GM08714 (cell line): ENCODE measurements around the gene SLC17A6.

Experiments used
- H3K4me3 ChIP-seq: fragments of 200-500 bp; sonication (Bioruptor generic); 2 replicates; pipeline ENCODE4 v1.5.1; 2014; ENCODE audit warnings: mild to moderate bottlenecking, low read length, inconsistent platforms
- ZNF274 ChIP-seq: IDR thresholded peaks from 2 replicates; pipeline ENCODE4 v1.6.1; 2012; ENCODE audit warnings: mild to moderate bottlenecking, low read depth, low read length

The SLC17A6 gene

DNA sequence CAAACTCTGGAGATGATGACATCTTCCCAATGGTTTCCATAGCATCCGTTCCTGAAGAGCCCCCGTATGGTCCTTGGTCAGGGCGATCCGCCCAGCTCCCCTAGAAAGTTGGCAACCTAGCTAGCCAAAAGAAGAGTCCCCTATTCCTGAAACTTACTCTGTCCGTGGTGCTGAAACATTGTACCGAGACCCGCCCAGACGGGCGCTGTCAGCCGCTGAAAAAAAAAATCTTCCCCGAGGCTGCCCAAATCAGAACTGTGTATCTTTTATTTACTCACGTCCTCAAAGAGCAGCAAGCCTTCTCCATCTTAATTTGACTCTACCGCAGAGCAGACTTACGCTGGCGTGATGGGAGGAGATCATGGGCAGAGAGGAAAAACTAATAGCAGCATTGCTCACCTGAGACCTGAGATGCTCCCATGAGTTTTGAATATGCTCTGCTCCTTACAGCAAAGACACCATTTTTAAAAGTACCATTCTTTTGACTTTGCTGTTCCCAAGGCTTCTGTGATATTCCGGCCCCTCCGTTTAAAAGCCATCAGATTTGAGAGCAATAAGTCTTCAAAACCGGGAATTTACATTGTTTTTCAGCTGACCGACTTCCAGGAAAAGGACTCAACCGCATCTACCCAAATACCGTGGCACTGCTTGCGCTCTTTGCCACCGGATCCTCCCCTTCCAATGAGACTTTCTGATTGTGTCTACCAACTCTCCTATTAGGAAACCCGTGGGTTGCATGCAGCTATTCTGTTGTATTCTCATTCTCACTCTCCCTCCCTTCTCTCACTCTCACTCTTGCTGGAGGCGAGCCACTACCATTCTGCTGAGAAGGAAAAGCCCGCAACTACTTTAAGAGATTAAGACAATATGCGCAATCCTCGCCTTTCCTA lies at the start of gene SLC17A6:
TSS of gene SLC17A6 (plus strand) at position 786 of the 890 bp plus-strand sequence. CDS start 153 bp downstream, outside the sequence.
- H3K4me3 ChIP-seq = no peak within 1 kb of the TSS
- TF ChIP-seq ZNF274 = no peak

GRCh38 chr11:22302368-22302767 lies 35.8 kb upstream of the SLC17A6 start:
- no peak for TF ChIP-seq ZNF274
- H3K4me3 ChIP-seq = no peak overlapping the region

DNA sequence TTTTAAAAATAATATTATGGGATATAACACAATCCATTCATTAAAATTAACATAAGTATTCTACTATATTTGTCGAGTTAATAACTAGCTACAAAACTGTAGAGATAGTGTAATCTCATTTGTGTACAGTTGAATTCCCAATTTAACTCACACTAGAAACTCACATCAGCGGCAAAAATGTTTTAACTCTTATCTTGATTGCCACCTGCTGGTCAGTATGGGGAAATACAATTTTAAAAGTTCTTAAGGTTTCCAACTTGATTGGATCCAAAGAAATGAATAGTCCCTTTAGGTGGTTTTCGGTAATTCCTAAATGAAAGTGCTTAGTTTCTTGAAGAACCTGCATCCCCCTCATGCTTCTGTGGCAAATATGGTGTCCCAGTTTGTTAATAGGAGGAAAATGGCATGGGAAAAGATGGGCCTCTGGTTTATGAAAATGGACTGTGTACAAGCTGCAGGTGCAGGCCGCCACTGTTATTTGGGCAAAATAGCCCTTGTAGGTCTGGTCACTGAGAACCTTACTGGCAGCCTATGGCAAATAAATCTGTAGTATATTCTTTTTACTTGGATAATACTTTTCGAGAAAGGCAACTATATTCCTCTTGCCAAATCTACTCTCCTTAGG lies 33.7 kb upstream of the SLC17A6 start:
- TF ChIP-seq ZNF274 = no peak
- no peak overlapping the region for H3K4me3 ChIP-seq

DNA sequence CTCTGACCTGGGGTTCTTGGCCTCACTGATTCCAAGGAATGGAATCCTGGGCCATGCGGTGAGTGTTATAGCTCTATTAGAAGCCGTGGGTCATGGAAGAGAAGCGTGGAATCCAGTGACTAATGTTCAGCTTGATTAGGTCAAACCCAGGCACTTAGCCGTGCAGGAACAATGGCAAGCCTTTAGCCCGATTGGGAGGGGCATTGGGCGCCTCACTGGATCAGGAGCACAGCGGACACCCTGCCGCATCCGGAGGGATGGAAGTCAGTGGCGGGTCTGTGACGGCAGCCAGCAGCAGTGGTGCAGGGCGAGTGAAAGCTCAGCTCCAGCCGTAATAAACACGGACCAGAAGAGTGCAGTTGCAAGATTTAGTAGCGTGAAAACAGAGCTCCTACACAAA lies 20.5 kb upstream of the SLC17A6 start:
- no peak overlapping the region for H3K4me3 ChIP-seq
- TF ChIP-seq ZNF274 = no peak

GRCh38 chr11:22331771-22332170 lies 6.4 kb upstream of the SLC17A6 start:
- TF ChIP-seq ZNF274 = no peak
- no peak overlapping the region for H3K4me3 ChIP-seq

DNA sequence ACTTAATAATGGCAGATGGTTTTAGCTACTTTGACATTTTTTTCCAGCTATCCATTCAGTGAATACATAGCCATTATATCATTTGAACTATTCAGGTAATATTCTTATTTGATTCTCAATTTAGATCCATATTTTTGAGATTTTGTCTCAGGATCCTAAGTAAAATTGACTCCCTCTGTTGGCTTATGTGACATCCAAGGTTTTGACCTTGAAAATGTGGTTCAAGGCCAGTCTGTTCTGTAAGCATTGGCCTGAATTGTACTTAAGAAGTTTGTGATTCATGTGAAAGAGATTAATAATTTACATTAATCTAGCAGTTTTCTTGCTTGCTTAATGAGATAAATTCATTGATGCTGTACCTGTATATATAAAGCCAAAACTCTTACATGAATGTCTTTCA lies 1.6 kb upstream of the SLC17A6 start:
- no peak overlapping the region for H3K4me3 ChIP-seq
- no peak for TF ChIP-seq ZNF274

GRCh38 chr11:22339611-22340010 lies 1.4 kb downstream of the SLC17A6 start:
- no peak overlapping the region for H3K4me3 ChIP-seq

DNA sequence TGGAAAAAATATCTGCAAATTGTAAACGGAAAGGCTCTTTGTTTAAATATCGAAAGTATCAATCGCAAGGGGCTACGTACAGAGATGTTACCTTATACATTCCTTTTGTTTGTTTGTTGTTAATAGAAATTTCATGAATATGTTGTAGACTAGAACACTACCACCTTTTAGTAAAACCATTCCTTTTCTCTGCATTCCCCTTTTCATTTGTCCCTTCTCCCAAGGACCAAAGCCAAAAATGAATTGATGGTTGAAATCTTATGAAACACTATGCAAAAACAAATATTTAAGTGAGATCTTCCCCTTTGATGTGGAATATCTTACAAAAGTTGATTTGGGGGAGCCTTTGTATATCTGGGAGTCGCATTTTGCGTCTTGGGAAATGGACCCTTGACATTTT lies 2.1 kb downstream of the SLC17A6 start:
- TF ChIP-seq ZNF274 = no peak
- H3K4me3 ChIP-seq = no peak overlapping the region

More at GRCh38 chr11:22339611-22340010, 1.4 kb downstream of the SLC17A6 start:
- TF ChIP-seq ZNF274 = no peak

DNA sequence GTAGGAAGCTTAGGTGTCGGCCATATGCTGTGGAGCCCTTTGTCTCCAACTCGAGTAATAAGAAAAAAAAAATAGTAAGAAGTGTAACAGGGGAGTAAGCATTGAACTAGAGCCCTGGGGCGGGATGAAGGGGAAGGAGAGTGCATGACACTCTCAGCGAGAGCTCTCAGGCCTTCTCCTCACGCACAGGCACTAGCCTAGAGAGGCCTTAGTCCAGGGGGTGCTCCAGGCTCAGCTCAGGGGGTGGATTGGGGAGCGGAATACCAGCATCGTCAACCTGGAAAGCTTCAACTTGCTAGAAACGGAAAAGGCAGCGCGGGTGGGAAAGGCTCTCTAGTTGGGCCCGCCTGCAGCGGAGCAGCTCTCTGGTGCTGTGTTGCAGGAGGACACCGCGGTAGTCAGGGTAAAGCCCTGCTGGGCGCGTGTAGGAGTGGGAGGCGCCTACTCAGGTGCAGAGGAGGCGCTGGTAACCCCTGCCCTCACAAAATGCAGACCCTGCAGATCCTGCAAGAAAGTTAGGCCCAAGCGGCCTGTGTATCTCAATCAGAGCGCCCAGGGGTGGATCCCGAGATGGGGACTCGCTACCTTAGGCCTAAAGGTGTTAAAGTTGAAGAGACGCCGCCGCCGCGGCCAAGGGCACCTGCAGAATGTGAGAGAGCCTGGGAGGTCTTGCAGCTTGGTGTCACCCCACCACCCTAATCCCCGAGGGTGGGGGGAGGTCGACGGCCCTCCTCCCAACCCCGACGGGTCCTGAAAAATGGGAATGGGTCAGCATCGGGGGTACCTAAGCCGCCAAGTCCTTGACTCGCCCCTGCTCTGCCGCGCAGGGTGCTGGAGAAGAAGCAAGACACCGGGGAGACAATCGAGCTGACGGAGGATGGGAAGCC lies 2.8 kb downstream of the SLC17A6 start:
- TF ChIP-seq ZNF274 = no peak
- H3K4me3 ChIP-seq = no peak overlapping the region

GRCh38 chr11:22341588-22341931 lies 3.4 kb downstream of the SLC17A6 start:
- no peak for TF ChIP-seq ZNF274
- no peak overlapping the region for H3K4me3 ChIP-seq

DNA sequence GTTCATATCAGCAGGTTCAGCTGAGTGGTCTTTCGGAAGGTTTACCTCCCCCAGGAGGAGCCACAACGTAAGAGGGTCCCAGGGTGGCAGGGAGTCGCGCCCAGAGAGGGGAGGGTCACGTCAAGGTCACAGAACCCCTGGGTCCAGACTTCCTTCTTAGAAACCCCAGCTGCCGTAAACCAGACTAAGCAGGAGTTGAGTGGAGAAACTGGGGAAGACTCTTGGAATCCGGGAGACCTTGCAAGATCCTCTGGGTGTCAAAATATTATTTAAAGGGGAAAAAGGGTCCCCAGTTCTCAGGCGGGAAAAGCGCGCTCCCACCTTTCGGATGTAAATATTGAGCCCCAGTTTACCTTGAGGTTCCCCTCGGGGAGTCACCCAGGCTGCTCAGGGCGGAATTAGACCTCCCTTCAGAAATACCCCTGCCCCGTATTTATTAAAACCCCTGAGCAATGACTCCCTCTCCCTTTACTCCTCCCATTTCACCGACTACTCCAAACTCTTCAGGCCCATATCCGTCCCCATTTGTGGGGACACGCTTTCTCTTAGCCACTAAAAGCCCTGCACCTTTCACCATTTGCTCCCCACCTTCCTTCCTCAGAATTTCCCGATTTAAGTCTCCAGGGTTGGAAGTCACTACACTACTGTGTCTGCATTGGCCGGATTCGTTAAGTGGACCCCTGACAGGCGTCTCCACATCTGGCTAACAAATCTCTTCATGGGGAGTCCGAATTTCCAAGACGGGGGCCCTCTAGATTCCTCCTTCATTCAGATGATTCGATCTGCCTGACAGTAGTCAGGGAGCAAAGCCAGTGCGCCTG lies 4.2 kb downstream of the SLC17A6 start:
- TF ChIP-seq ZNF274 = no peak
- H3K4me3 ChIP-seq = no peak overlapping the region

- no peak overlapping the region for H3K4me3 ChIP-seq
- TF ChIP-seq ZNF274 = no peak
Observed at GRCh38 chr11:22343032-22343324, 4.8 kb downstream of the SLC17A6 start.

GRCh38 chr11:22343371-22344032 lies 5.3 kb downstream of the SLC17A6 start:
- no peak for TF ChIP-seq ZNF274
- no peak overlapping the region for H3K4me3 ChIP-seq
